GM18519 (cell line): ENCODE measurements around the gene IL20RB.

ENCODE experiments used
- ATAC-seq: cut with Tn5 transposase; IDR thresholded peaks from one replicate; pipeline ENCODE4 v1.9.1; 2021; ENCODE audit warnings: mild to moderate bottlenecking, moderate library complexity; ENCODE audit not compliant: unreplicated experiment, low FRiP score

IL20RB gene

GRCh38 chr3:136957751-136958288, at the start of gene IL20RB:
Gene IL20RB (plus strand): TSS chr3:136957983. CDS start chr3:136958114, 131 bp downstream.
- no peak for ATAC-seq

- no peak for ATAC-seq
Measured at GRCh38 chr3:136908297-136908696, 49.5 kb upstream of the IL20RB start.

- ATAC-seq = no peak
Measured at GRCh38 chr3:136909187-136909586, 48.6 kb upstream of the IL20RB start.

- ATAC-seq = no peak
Measured at GRCh38 chr3:136910697-136911096, 47.1 kb upstream of the IL20RB start.

GRCh38 chr3:136913168-136913567, 44.6 kb upstream of the IL20RB start:
- no peak for ATAC-seq

- ATAC-seq = no peak
Measured at GRCh38 chr3:136914739-136915138, 43.0 kb upstream of the IL20RB start.

GRCh38 chr3:136916223-136916622, 41.6 kb upstream of the IL20RB start:
- no peak for ATAC-seq

GRCh38 chr3:136919799-136920580, 37.8 kb upstream of the IL20RB start:
- ATAC-seq = peak; percentile 81

- no peak for ATAC-seq
Measured at GRCh38 chr3:136920904-136921611, 36.7 kb upstream of the IL20RB start.

- no peak for ATAC-seq
Measured at GRCh38 chr3:136925425-136926190, 32.2 kb upstream of the IL20RB start.

GRCh38 chr3:136928240-136928639, 29.5 kb upstream of the IL20RB start:
- no peak for ATAC-seq

- no peak for ATAC-seq
Measured at GRCh38 chr3:136929977-136930670, 27.7 kb upstream of the IL20RB start.

GRCh38 chr3:136931606-136932005, 26.2 kb upstream of the IL20RB start:
- ATAC-seq = no peak

GRCh38 chr3:136932523-136932922, 25.3 kb upstream of the IL20RB start:
- ATAC-seq = no peak

- no peak for ATAC-seq
Measured at GRCh38 chr3:136932978-136933772, 24.6 kb upstream of the IL20RB start.

- ATAC-seq = no peak
Measured at GRCh38 chr3:136937175-136937574, 20.6 kb upstream of the IL20RB start.

- no peak for ATAC-seq
Measured at GRCh38 chr3:136937851-136938250, 19.9 kb upstream of the IL20RB start.

- no peak for ATAC-seq
Measured at GRCh38 chr3:136938334-136938733, 19.4 kb upstream of the IL20RB start.

- no peak for ATAC-seq
Measured at GRCh38 chr3:136939489-136939888, 18.3 kb upstream of the IL20RB start.
